Activated CD4-positive, alpha-beta T cell treated with anti-CD3 and anti-CD28 coated beads for 1 hour (primary cell): ENCODE measurements around the gene MYO1C.
A peak's percentile ranks its signal among the peaks of the same experiment; 100 is the strongest.

Experiments used
- DNase-seq: peaks from one replicate; pipeline ENCODE4 v3.0.0-alpha.2; 2020

Gene MYO1C

DNA sequence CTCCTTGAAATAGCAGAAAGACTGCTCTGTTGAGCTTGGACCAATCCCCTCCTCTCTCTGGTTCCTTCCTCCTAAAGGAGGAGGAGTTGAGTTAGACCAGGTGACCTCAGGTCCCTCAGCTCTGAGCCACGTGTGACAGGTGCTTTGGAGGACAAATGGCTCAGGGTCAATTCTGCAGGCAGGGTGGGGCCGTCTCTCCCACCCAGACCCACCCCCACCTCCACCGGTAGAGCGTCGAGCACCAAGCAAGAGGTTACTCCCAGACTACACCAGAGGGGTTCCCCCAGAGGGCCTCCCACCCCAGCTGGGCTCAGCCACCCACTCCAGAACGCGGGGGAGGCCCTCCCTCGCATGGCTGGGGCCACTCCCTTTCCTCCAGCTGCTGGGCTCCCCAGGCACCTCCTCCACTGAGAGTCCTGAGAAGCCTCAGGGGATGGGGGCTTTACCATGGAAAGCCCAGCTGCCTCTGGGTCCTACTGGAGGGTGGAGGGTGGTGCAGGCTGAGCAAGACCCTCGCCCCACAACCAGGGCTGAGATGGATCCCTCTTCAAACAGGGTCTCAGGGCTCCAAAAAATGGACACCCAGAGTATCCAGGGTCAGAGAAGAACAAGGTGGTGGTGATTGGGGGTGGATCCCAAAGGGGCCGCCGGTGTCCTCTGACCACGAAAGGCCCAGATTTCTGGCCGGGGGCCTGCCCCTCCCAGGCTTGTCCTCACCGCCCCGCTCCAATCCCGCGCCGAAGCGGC is 7.6 kb downstream of the MYO1C start:
- DNase-seq = peak; percentile 39

GRCh38 chr17:1484060-1484535 is 8.4 kb downstream of the MYO1C start:
- no peak for DNase-seq

GRCh38 chr17:1482680-1483079 is 9.8 kb downstream of the MYO1C start:
- no peak for DNase-seq

DNA sequence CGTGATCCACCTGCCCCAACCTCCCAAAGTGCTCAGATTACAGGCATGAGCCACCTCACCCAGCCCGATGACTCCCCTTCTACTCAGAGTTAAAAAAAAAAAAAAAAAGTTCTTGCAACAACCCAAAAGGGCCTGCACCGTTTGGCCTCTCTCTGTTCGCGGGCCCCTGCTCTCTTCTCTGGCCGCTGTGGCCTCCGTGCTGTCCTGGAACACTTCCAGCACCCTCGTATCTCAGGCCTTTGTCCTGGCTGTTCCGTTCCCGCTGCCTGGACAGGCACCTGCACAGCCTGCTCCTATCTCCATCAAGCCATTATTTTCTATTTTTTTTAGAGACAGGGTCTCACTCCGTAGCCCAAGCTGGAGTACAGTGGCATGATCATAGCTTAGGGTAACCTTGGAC is 10.8 kb downstream of the MYO1C start:
- DNase-seq = no peak

GRCh38 chr17:1480747-1481465 is 11.6 kb downstream of the MYO1C start:
- DNase-seq = no peak

GRCh38 chr17:1478418-1478817 is 14.1 kb downstream of the MYO1C start:
- DNase-seq = no peak

- no peak for DNase-seq
Observed at GRCh38 chr17:1475321-1475854, 17.1 kb downstream of the MYO1C start.

DNA sequence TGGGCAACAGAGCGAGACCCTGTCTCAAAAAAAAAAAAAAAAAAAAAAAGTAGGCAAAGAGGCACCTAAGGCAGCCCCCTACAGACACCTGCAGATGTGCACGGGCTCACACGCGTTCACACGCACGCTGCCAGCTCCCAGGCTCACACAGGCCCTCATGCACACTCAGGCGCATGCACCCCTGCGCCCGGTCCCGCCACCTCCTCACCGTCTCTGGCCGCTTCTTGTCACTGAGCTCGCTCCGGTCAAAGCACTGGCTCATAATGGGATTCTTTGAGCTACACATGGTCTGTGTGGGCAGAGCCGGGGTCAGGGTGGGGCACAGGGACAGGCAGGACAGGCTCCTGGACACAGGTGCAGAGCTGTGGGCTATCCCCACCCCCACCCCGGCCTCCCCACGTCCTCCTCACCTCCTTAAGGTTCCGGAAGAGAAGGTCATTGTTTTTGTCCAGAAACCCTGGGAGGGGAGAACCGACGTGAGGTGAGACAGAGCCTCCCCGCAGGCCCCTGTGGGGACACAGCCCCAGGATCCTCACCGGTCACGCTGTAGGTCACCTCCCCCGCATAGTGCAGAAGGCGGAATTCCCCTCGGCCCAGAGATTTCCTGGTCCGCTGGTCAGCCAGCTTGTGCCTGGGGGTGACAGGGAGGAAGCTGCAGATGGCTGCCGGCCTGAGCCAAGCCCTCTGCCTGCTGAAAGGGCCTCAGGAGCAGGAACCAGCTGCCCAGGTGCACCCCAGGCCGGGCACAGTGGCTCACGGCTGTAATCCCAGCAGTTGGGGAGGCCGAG is 17.9 kb downstream of the MYO1C start:
- DNase-seq = no peak

GRCh38 chr17:1473841-1474240 is 18.6 kb downstream of the MYO1C start:
- no peak for DNase-seq

GRCh38 chr17:1473170-1473569 is 19.3 kb downstream of the MYO1C start:
- DNase-seq = no peak

- no peak for DNase-seq
Observed at GRCh38 chr17:1471911-1472821, 20.3 kb downstream of the MYO1C start.

- DNase-seq = no peak
Observed at GRCh38 chr17:1471490-1471889, 21.0 kb downstream of the MYO1C start.

DNA sequence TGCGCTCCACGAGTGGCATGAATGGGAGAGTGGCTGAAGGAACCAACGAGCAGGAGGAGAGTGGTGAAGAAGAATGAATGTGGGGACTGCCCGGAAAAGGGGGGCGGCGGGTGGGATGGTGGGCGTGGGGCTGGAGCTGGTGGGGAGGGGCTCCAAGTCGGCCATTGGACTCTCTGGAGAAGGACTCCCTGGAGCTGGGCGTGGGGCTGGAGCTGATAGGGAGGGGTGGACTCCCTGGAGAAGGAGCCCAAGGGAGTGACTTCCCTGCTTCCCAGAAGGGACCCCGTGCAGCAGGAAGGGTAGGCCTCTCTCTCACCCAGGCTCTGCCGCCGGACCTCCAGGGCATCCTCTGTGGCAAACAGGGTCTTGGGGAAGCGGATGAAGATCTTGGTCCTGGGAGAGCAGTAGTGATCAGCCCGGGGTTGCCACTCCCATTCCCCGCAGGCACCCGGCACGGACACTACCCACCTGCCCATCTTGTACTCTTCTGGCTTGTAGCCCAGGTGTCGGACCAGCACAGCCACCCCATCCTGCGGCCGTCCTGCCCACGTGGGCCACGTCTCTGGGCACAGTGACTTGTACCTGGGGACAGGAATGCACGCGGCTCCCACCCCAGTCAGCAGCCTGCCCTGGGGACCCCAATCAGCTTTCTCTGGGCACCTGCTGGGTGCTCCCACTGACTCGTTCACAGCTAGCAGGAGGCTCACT is 21.6 kb downstream of the MYO1C start:
- no peak for DNase-seq

DNA sequence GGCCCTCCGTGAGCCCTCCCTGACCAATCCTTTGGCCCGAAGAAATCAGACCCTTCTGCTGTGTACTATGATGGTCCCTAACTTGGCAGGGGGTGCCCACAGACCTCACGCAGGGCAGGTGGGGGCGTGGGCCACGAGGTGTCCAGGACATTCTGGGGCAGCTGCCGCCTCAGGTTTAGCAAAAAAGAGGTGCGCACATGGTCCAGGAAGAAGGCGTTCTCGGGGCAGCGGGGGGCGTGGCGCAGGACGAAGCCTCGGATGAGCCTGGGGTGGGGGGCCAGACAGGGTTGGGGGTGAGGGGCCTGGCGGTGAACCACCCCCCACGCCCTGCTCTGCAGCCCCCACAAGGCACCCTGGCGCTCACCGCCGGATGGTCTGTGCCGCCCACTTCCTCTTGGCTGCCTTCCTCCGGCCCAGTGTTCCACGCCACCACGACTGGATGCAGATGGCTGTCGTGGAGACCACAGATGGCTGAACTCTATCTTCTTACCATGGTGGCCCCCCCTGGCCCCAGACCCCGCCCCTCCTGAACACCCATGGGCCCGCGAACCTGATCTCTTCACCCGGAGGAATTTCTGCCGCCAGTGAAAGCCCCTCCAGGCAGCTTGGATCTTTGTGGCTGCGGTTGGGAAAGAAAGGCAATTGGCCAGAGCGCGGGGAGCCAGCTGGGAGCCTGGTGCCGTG is 22.3 kb downstream of the MYO1C start:
- DNase-seq = no peak

- no peak for DNase-seq
Observed at GRCh38 chr17:1469231-1469852, 23.1 kb downstream of the MYO1C start.

DNA sequence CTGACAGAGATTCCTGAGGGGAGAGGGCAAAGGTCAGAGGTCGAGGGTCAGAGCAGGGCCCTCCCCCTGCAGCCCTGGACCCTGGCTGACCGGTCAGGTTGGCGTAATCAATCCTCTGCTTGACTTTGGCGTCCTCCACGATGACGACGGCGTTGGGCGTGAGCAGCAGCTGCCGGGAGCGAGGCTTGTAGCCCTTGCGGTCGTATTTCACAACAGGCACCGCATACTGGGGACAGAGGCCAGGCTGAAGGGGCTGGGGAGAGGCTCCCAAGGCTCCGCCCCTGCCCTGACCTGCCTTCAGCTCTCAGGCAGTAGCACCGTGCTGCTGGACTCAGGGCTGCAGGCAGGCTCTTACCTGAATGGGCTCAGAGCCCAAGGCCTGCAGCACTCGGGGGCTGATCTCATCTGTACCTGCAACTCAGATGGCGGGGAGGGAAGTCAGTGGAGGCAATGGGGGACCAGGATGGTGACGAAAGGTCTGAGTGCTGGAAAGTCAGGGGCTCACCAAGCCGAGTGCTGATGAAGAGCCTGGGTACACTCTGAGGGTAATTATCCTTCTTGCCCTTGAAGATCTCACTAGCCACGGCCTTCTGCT is 24.5 kb downstream of the MYO1C start:
- no peak for DNase-seq

GRCh38 chr17:1467258-1467657 is 25.2 kb downstream of the MYO1C start:
- no peak for DNase-seq

DNA sequence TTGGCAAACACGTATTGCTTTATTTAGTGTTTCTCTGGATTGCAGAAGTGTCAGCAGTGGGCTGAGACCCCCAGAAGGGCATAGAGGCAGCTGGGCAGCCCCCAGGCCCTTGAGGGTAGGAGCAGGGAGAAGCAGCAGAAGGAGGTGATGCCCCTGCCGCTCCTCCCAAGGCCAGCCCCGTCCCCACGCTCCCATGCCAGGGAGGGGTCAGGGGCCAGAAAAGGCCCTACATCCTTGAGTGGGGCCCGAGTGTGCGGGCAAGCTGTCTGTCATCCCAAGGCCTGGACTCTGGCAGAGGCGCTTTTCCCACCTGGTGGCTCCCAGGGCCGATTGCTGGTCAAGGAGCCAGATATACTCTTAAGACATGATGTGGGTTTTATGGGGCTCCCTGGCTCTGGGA is 28.3 kb downstream of the MYO1C start:
- no peak for DNase-seq

DNA sequence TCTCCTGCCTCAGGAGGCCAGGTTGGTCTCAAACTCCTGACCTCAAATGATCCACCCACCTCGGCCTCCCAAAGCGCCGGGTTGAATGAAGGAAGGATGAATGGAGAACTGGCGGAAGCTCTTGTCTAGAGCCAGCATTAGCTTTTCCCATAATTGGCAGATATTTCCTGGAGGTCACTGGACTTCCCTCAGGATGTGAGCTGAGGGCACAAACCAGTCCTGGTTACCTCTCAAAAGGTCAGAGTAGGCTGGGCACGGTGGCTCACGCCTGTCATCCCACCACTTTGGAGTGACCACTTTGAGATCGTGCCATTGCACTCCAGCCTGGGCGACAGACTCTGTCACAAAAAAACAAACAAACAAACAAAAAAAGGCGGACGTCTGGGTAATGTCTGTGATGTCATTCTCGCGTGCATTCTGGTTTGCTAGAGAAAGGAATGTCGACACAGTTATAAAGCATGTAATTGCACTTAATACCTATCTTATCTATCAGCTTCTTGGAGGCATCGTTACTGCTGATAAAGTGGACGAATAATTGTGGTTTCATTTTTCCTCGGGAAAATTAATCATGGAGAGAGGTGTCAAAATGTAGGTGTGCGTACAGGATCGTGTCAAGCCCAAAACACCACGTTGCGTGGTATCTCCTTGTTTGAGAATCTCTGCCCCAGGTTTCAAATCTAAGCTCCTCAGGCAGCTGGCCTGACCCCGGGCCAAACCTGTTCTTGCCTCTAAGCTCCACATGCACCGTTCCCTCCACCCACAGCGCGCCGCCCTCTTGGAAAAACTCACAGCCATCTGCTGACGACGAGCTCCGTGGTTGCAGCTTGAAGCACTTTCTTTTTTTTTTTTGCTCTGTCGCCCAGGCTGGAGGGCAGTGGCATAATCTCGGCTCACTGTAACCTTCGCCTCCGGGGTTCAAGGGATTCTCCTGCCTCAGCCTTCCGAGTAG is 30.0 kb downstream of the MYO1C start:
- no peak for DNase-seq
